ENCODE measurements around the gene IMPACT. TPM values are rescaled to one million over a fixed set of nuclear protein-coding genes. Genes with fewer than 3 reads are reported as not detected.

The IMPACT gene
- total RNA-seq, 2 donors from 2014 or later = 10.9 to 16.9 TPM

DNA sequence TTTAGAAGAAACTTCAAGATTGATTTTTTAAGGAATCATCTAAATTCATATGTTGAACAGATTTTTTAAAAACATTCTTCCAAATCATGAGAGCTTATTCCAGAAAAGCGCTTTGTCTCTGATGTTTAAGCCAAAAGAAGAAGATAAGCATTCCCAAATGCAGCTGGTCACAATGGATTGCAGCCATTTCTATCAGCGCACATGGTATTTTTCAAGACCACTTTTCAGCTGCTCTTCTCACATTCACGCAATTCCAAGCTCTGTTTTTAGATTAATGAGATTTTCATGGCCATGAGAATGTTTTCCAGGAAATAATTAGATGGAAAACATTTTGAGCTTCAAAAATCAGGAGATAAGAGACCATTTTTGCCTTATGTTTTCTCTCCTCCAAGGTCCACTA, 37.5 kb upstream of the IMPACT start:
- Histone ChIP-seq H3K27ac (no peak overlapping the region), H3K4me1 (no peaks in the 10 kb centered on the region), H3K27me3 (no peaks in the 10 kb centered on the region), H3K9me3 (no peaks in the 10 kb centered on the region), H3K36me3 (no peaks in the 10 kb centered on the region), H3K4me3 (no peak overlapping the region)
- no peak for DNase-seq (ENCODE audit: low spot score)
- TF ChIP-seq, protein P1, sequence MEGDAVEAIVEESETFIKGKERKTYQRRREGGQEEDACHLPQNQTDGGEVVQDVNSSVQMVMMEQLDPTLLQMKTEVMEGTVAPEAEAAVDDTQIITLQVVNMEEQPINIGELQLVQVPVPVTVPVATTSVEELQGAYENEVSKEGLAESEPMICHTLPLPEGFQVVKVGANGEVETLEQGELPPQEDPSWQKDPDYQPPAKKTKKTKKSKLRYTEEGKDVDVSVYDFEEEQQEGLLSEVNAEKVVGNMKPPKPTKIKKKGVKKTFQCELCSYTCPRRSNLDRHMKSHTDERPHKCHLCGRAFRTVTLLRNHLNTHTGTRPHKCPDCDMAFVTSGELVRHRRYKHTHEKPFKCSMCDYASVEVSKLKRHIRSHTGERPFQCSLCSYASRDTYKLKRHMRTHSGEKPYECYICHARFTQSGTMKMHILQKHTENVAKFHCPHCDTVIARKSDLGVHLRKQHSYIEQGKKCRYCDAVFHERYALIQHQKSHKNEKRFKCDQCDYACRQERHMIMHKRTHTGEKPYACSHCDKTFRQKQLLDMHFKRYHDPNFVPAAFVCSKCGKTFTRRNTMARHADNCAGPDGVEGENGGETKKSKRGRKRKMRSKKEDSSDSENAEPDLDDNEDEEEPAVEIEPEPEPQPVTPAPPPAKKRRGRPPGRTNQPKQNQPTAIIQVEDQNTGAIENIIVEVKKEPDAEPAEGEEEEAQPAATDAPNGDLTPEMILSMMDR (IDR thresholded peaks at IDR 0.05) = no peak

GRCh38 chr18:24395049-24395795, 31.2 kb upstream of the IMPACT start:
- Histone ChIP-seq H3K4me3 (no peak overlapping the region), H3K4me1 (peaks cover 0 to 10% of the 10 kb centered on the region in 2 donors), H3K27me3 (no peaks in the 10 kb centered on the region), H3K36me3 (no peaks in the 10 kb centered on the region), H3K27ac (no peak overlapping the region), H3K9me3 (no peaks in the 10 kb centered on the region)
- DNase-seq (ENCODE audit: low spot score) = no peak
- TF ChIP-seq, protein P1 (IDR thresholded peaks at IDR 0.05) = no peak

- Histone ChIP-seq H3K27me3 (no peaks in the 10 kb centered on the region), H3K27ac (no peak overlapping the region), H3K36me3 (no peaks in the 10 kb centered on the region), H3K9me3 (no peaks in the 10 kb centered on the region), H3K4me3 (no peak overlapping the region), H3K4me1 (peaks cover 0 to 10% of the 10 kb centered on the region in 2 donors)
- TF ChIP-seq, protein P1 (IDR thresholded peaks at IDR 0.05) = no peak
- no peak for DNase-seq (ENCODE audit: low spot score)
These were observed 30.3 kb upstream of the IMPACT start for GRCh38 chr18:24396082-24396633.

DNA sequence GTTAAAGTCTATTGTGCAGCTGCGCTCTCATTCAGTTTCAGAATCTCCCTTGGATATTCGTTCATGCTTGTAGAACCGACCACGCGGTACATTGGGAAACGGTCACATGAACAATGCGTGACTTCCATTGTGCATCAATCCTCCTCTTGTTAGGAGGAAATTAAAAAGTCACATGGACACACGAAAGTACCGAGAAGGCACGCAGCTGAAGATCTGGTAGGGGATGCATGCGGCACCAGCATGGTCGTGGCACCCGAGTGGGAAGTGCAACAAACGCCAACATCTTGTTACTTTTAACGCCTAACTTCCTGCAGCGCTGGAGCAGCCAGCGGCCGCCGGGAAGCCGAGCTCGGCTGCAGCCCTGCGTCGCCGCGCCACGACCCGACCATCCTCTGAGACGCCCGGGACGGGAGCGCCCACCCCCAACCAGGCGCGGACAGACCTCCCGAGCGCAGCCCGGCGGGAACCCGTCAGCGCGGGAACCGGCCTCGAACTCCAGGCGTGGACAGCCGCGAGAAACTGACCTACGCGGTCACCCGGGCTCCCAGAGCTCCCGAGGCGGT, 29.3 kb upstream of the IMPACT start:
- no peaks in the 10 kb centered on the region for H3K9me3 ChIP-seq
- peak; percentile 76 for DNase-seq (ENCODE audit: low spot score)
- peak overlapping the region; percentile 62 to 77 for H3K4me3 ChIP-seq
- peaks cover 0 to 10% of the 10 kb centered on the region in 2 donors for H3K4me1 ChIP-seq
- peak overlapping the region; percentile 80 to 87 for H3K27ac ChIP-seq
- TF ChIP-seq, protein P1 (IDR thresholded peaks at IDR 0.05) = no peak
- H3K27me3 ChIP-seq = no peaks in the 10 kb centered on the region
- H3K36me3 ChIP-seq = no peaks in the 10 kb centered on the region

DNA sequence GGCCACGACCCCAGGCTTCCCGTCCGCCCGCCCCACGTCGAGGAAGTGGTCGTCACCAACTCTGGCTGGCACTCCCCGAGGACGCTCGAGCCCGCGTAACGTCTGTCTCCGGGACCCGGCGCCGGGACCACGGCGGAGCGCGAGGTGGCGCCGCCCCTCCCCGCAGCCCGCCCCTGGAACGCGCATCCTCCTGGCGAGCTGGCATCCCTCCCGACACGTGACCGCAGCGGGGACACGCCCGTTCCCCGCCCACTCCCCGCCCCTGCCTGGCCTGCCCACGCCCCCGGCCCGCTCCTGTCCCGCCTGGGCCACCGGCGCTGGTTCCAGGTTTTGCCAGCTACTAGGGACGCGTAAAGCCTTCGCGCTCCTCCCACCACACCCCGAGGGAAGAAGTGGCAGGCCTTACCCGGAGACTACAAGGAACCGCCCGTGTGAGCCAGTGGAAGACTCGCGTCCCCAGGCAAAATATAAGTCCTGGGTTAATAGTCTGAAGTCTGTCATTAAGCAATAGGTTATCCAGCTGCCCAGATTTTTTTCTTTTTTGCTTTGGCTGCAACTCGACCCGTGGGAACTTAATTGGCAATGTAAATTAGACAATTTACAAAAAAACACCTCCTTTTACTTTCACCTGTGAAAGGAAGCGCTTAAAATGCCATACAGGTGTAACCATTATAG, 28.6 kb upstream of the IMPACT start, which contains the start of gene OSBPL1A:
OSBPL1A (minus strand) TSS at position 131 of the 675 bp plus-strand sequence. CDS start 20,291 bp downstream, outside the sequence.
- no peaks in the 10 kb centered on the region for H3K27me3 ChIP-seq
- no peaks in the 10 kb centered on the region for H3K36me3 ChIP-seq
- H3K4me1 ChIP-seq = peaks cover 0 to 10% of the 10 kb centered on the region in 2 donors
- H3K9me3 ChIP-seq = no peaks in the 10 kb centered on the region
- DNase-seq (ENCODE audit: low spot score) = peak; percentile 90
- peak within 1 kb of the TSS; percentile 80 to 87 for H3K27ac ChIP-seq
- H3K4me3 ChIP-seq = peak within 1 kb of the TSS; percentile 62 to 77
- TF ChIP-seq, protein P1 (IDR thresholded peaks at IDR 0.05) = no peak
